Endometrial microvascular endothelial cells (primary cell): ENCODE data around the gene APLP1. TPM values are rescaled to one million over a fixed set of nuclear protein-coding genes. Genes with fewer than 3 reads are reported as not detected.
"Not testable (repeated sequence)": the region's sequence is repeated elsewhere in the genome, so short reads cannot be mapped to it uniquely, and the experiment has no call there.

Experiments used
- in situ Hi-C: cut with HindIII; loops from 2 replicates; pipeline ENCODE4 v1.10.0; 2017; ENCODE audit warnings: low sequenced_read_pairs, low pct_unique_long_range_greater_than_20kb; ENCODE audit errors: inconsistent ontology term
- total RNA-seq: library from RNA; depleted of rRNA; stranded (reverse); fragments of >200 nt; gene quantifications from one replicate; pipeline ENCODE4 v1.2.3, GENCODE V29; 2015; ENCODE audit errors: inconsistent ontology term

APLP1 gene
- total RNA-seq, 1 donor from 2014 or later: 9.4 TPM

- in situ Hi-C loops: no loop called here
These were observed 32.8 kb downstream of the APLP1 start for GRCh38 chr19:35901055-35901644.

- in situ Hi-C loops: no loop called here
These were observed 33.7 kb downstream of the APLP1 start, which contains the start of gene HCST for GRCh38 chr19:35901854-35902661. HCST (plus strand) TSS chr19:35902529; CDS start chr19:35902594, 65 bp downstream.

- in situ Hi-C loops: no loop called here
These were observed 34.6 kb downstream of the APLP1 start for GRCh38 chr19:35902870-35903475.

- in situ Hi-C loops: no loop called here
These were observed 35.3 kb downstream of the APLP1 start for GRCh38 chr19:35903550-35904179.

- in situ Hi-C loops: no loop called here
These were observed 36.1 kb downstream of the APLP1 start for GRCh38 chr19:35904311-35905068.

GRCh38 chr19:35905178-35905727, 36.9 kb downstream of the APLP1 start:
- in situ Hi-C loops: no loop called here

- in situ Hi-C loops: no loop called here
These were observed 39.0 kb downstream of the APLP1 start for GRCh38 chr19:35907377-35907745.

GRCh38 chr19:35908010-35908441, 39.7 kb downstream of the APLP1 start, which contains the start of gene TYROBP:
TYROBP (minus strand) TSS chr19:35908295; CDS start chr19:35908228, 67 bp downstream.
- in situ Hi-C loops: no loop called here

GRCh38 chr19:35908973-35909683, 40.8 kb downstream of the APLP1 start:
- in situ Hi-C loops: no loop called here

GRCh38 chr19:35909684-35910035, 41.3 kb downstream of the APLP1 start:
- in situ Hi-C loops: no loop called here

GRCh38 chr19:35910355-35910754, 42.0 kb downstream of the APLP1 start:
- in situ Hi-C loops: not testable (repeated sequence)

- in situ Hi-C loops: no loop called here
These were observed 42.8 kb downstream of the APLP1 start for GRCh38 chr19:35911173-35911572.

GRCh38 chr19:35911790-35912189, 43.4 kb downstream of the APLP1 start:
- in situ Hi-C loops: no loop called here

- in situ Hi-C loops: no loop called here
These were observed 45.2 kb downstream of the APLP1 start for GRCh38 chr19:35913589-35913988.

GRCh38 chr19:35915443-35915842, 47.1 kb downstream of the APLP1 start:
- in situ Hi-C loops: no loop called here

- in situ Hi-C loops: no loop called here
These were observed 50.9 kb downstream of the APLP1 start for GRCh38 chr19:35919306-35919705.

GRCh38 chr19:35921012-35921411, 52.6 kb downstream of the APLP1 start:
- in situ Hi-C loops: no loop called here

- in situ Hi-C loops: no loop called here
These were observed 57.1 kb downstream of the APLP1 start for GRCh38 chr19:35925501-35925900.
